HFF-Myc (cell line): ENCODE results near the gene RNGTT.

Experiments used
- DNase-seq: peaks from one replicate; pipeline ENCODE4 v3.0.0-alpha.2; 2011; ENCODE audit warnings: low read depth; ENCODE audit errors: extremely low read depth
- H3K4me3 ChIP-seq: replicated peaks from 2 replicates; pipeline ENCODE4 v1.5.1; 2011; ENCODE audit warnings: low read depth, mild to moderate bottlenecking, control low read depth, low read length
- TF ChIP-seq, protein P1 (sequence below): IDR thresholded peaks from 2 replicates; pipeline ENCODE4 v1.5.1; 2012; ENCODE audit warnings: mild to moderate bottlenecking, low read depth, low read length, control low read depth; ENCODE audit errors: missing control alignments

RNGTT gene

GRCh38 chr6:88921734-88922133, 41.7 kb downstream of the RNGTT start:
- no peak overlapping the region for H3K4me3 ChIP-seq
- no peak for DNase-seq
- TF ChIP-seq, protein P1, sequence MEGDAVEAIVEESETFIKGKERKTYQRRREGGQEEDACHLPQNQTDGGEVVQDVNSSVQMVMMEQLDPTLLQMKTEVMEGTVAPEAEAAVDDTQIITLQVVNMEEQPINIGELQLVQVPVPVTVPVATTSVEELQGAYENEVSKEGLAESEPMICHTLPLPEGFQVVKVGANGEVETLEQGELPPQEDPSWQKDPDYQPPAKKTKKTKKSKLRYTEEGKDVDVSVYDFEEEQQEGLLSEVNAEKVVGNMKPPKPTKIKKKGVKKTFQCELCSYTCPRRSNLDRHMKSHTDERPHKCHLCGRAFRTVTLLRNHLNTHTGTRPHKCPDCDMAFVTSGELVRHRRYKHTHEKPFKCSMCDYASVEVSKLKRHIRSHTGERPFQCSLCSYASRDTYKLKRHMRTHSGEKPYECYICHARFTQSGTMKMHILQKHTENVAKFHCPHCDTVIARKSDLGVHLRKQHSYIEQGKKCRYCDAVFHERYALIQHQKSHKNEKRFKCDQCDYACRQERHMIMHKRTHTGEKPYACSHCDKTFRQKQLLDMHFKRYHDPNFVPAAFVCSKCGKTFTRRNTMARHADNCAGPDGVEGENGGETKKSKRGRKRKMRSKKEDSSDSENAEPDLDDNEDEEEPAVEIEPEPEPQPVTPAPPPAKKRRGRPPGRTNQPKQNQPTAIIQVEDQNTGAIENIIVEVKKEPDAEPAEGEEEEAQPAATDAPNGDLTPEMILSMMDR: no peak

- H3K4me3 ChIP-seq: no peak overlapping the region
- DNase-seq: no peak
- TF ChIP-seq, protein P1: no peak
Observed at GRCh38 chr6:88920774-88921733, 42.4 kb downstream of the RNGTT start.

DNA sequence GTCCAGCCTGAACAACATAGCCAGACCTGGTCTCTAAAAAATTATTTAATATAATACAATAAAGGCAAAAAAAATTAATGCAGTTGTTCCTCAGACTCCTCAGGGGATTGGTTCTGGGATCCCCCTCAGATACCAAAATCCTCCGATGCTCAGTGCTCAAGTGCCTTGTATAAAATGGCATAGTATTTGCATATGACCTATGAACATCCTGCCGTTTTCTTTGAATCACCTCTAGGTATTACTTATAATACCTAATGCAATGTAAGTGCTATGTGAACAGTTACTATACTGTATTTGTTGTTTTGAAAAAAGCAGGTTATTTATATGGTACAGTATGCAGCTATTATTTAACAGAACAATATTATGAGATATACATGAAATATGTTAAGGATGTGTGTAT, 43.3 kb downstream of the RNGTT start:
- H3K4me3 ChIP-seq: no peak overlapping the region
- TF ChIP-seq, protein P1: no peak
- DNase-seq: no peak

DNA sequence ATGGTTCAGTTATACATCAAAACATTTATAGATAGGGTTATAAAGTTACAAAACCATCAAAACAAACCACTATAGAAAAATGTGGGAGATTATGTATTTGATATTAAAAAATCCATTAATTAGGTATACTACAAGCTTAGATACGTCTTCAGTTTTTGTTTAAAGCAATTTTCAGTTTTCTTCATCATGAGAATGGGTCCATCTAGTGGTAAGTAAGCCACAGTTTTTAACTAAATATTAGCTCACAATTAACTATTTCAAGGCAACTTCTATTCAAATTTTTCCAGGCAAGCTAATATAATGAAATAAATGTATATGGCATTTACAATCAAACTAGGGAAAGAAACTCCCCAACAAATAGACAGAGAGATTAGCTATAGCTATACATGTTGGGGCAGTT, 44.4 kb downstream of the RNGTT start:
- TF ChIP-seq, protein P1: peak; percentile 4
- H3K4me3 ChIP-seq: no peak overlapping the region
- DNase-seq: no peak

- DNase-seq: no peak
- no peak overlapping the region for H3K4me3 ChIP-seq
- TF ChIP-seq, protein P1: no peak
Observed at GRCh38 chr6:88916615-88917208, 46.7 kb downstream of the RNGTT start.

GRCh38 chr6:88914895-88915598, 48.4 kb downstream of the RNGTT start:
- H3K4me3 ChIP-seq: no peak overlapping the region
- no peak for DNase-seq
- TF ChIP-seq, protein P1: no peak
